Adrenal gland (tissue), 12 donors: ENCODE measurements around the gene NAV2. TPM values are rescaled to one million over a fixed set of nuclear protein-coding genes. Genes with fewer than 3 reads are reported as not detected.

Experiments
- DNase-seq, 7 donors: peaks; one replicate each; pipeline ENCODE4 v3.0.0-alpha.2; 2019 to 2020
- H3K27ac ChIP-seq, 5 donors: fragments of 200-600 bp; sonication (generic) in 4 of 5; 1 replicate in 3 of 5; 2 replicates in 2 of 5; pipeline versions ENCODE4 v1.5.1 to v1.8.0; 2016 to 2020; ENCODE audit warnings: mild to moderate bottlenecking in 1 of 5
- H3K27me3 ChIP-seq: fragments of 200-600 bp; 2 replicates; pipeline ENCODE4 v1.8.0; 2021
- H3K36me3 ChIP-seq, 2 donors: fragments of 200-600 bp; replicated peaks in 1 of 2; 1 replicate in 1 of 2; 2 replicates in 1 of 2; pipeline versions ENCODE4 v1.5.1 to v1.8.0; 2018 to 2022
- H3K4me1 ChIP-seq, 2 donors: fragments of 200-600 bp; replicated peaks in 1 of 2; 1 replicate in 1 of 2; 2 replicates in 1 of 2; pipeline versions ENCODE4 v1.5.1 to v1.8.0; 2018 to 2021
- H3K4me3 ChIP-seq, 4 donors: fragments of 200-600 bp; sonication (generic) in 3 of 4; one replicate each; pipeline ENCODE4 v1.5.1; 2016 to 2018
- H3K9me3 ChIP-seq, 3 donors: fragments of 200-600 bp; sonication (generic) in 1 of 3; replicated peaks in 1 of 3; 1 replicate in 2 of 3; 2 replicates in 1 of 3; pipeline versions ENCODE4 v1.5.1 to v1.8.0; 2016 to 2021
- CTCF ChIP-seq, 6 experiments: fragments of 450-650 bp in 4 of 6; fragments of 200-600 bp in 2 of 6; sonication (generic) in 1 of 6; IDR thresholded peaks; 1 replicate in 5 of 6; 2 replicates in 1 of 6; pipeline versions ENCODE4 v1.5.1 to v1.8.0; 2016 to 2021; ENCODE audit warnings: antibody characterized with exemption in 6 of 6, mild to moderate bottlenecking in 2 of 6, moderate library complexity in 1 of 6
- POLR2A ChIP-seq, 2 donors: fragments of 450-650 bp; IDR thresholded peaks; one replicate each; pipeline ENCODE4 v1.6.1; 2017; ENCODE audit warnings: antibody characterized with exemption in 2 of 2, mild to moderate bottlenecking in 2 of 2, moderate library complexity in 1 of 2
- WGBS, 4 donors: extraction: QIAGEN DNeasy Blood & Tissue Kit in 2 of 4; methylation state at CpG; one replicate each; pipeline versions ENCODE4 v1.1.5 to v1.1.7; 2013 to 2017; 5-methylcytosine and 5-hydroxymethylcytosine counted together
- intact Hi-C, 2 donors: fragments of 100-400 bp; cut with DNase I; formaldehyde crosslinking; loops; one replicate each; pipeline versions ENCODE4 v1.14.1 to v1.15.0; 2022 to 2023
- polyA plus RNA-seq, 3 donors: library from polyadenylated mRNA; stranded (reverse); fragments of 200-250 nt in 2 of 3; fragments of 350-450 nt in 1 of 3; fragmentation: Illumina TruSeq in 1 of 3; extraction: RNeasy Lipid Tissue Mini Kit (QIAGEN cat#74804) in 1 of 3; gene quantifications; one replicate each; pipeline ENCODE4 v1.2.3, GENCODE V29; 2013 to 2014
- total RNA-seq, 9 donors: library from RNA; depleted of rRNA in 4 of 9; stranded (reverse); fragments of >200 nt in 4 of 9; fragments of 120-200 nt in 1 of 9; fragmentation: NEBNext Ultra II Directional in 1 of 9; extraction: Animal tissue kit (Norgen Biotek cat#: 25700) in 1 of 9; gene quantifications; one replicate each; pipeline versions ENCODE4 v1.1.0 to v1.2.4, GENCODE V29; 2013 to 2023
- donor health status: healthy with polysubstance abuse.
- donor health status: Bipolar disorder and iron deficiency.
- donor health status: DM: yes; HTN: yes; CAD: no.
- donor health status: DM: no; HTN: no; CAD: no.
- donor health status: DM: no; HTN: no; CAD: no.
- donor health status: DM: yes; HTN: yes; CAD: no.

Gene NAV2
- total and polyA plus RNA-seq, 12 donors = 1.6 to 9.2 (median 5.5) TPM

- TF ChIP-seq CTCF (IDR thresholded peaks at IDR 0.05) (no peak), POLR2A (IDR thresholded peaks at IDR 0.05) (no peak)
- intact Hi-C loops = no loop called here
- Histone ChIP-seq H3K36me3 (no peaks in the 10 kb centered on the region), H3K9me3 (no peaks in the 10 kb centered on the region), H3K4me1 (no peaks in the 10 kb centered on the region), H3K27ac (no peak overlapping the region), H3K4me3 (no peak overlapping the region), H3K27me3 (no peaks in the 10 kb centered on the region)
- DNase-seq = no peak
- 66 to 69% (median 67%) methylated on average over 10 of the region's 10 CpGs for WGBS, 4 donors
Measured at GRCh38 chr11:20008871-20009644, 296.4 kb downstream of the NAV2 start.

GRCh38 chr11:20010156-20010850 is 297.7 kb downstream of the NAV2 start:
- no peak for DNase-seq
- no peaks in the 10 kb centered on the region for H3K36me3 ChIP-seq
- H3K27ac ChIP-seq = no peak overlapping the region
- H3K27me3 ChIP-seq = no peaks in the 10 kb centered on the region
- no peaks in the 10 kb centered on the region for H3K4me1 ChIP-seq
- no peak overlapping the region for H3K4me3 ChIP-seq
- intact Hi-C loops = no loop called here
- WGBS, 4 donors = 90 to 93% (median 92%) methylated on average over 8 of the region's 8 CpGs
- TF ChIP-seq POLR2A (IDR thresholded peaks at IDR 0.05) (no peak), CTCF (IDR thresholded peaks at IDR 0.05) (no peak)
- H3K9me3 ChIP-seq = no peaks in the 10 kb centered on the region

- Histone ChIP-seq H3K27ac (no peak overlapping the region), H3K27me3 (no peaks in the 10 kb centered on the region), H3K9me3 (no peaks in the 10 kb centered on the region), H3K4me1 (no peaks in the 10 kb centered on the region), H3K4me3 (no peak overlapping the region), H3K36me3 (no peaks in the 10 kb centered on the region)
- 95 to 100% (median 96%) methylated on average over 3 of the region's 3 CpGs for WGBS, 4 donors
- intact Hi-C loops = no loop called here
- DNase-seq = no peak
- no peak for TF ChIP-seq POLR2A (IDR thresholded peaks at IDR 0.05)
- no peak for TF ChIP-seq CTCF (IDR thresholded peaks at IDR 0.05)
Measured at GRCh38 chr11:20010851-20011225, 298.2 kb downstream of the NAV2 start.

DNA sequence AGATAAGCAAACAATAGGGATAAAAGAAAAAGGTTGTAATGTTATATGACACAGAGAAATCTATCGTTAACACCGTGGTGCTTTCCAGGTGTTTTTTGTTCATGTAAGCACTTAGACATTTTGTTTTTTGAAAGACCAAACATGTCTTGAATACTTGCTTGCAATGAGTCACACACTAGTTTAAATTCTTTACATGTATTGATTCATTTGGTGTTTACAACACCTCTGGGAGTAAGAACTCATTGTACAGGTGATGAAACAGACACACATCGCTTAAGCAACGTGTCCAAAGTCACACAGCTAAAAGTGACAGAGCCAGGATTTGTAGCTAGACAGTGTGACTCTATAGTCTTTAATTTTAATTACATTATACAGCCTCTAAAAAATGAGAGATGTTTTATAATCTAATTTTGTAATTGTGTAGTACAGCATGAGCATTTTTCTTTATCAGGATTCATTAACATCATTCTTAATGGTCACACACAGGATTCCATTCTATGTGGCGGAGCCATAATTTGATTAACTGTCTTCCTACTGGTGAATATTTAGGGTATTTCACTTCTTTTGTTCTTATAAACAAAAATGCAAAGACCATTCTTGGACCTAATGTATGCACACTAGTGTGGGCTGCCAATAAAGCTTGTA is 298.8 kb downstream of the NAV2 start:
- intact Hi-C loops = no loop called here
- no peaks in the 10 kb centered on the region for H3K27me3 ChIP-seq
- no peaks in the 10 kb centered on the region for H3K36me3 ChIP-seq
- no peak overlapping the region for H3K4me3 ChIP-seq
- TF ChIP-seq POLR2A (IDR thresholded peaks at IDR 0.05) (no peak), CTCF (IDR thresholded peaks at IDR 0.05) (no peak)
- H3K27ac ChIP-seq = no peak overlapping the region
- WGBS, 4 donors = 92 to 95% (median 93%) methylated on average over 5 of the region's 5 CpGs
- no peaks in the 10 kb centered on the region for H3K4me1 ChIP-seq
- no peak for DNase-seq
- no peaks in the 10 kb centered on the region for H3K9me3 ChIP-seq
